Adrenal gland (tissue), 5 donors: ENCODE data around the gene ANKRD55.

Experiments
- POLR2A ChIP-seq, 2 donors: fragments of 450-650 bp; IDR thresholded peaks; one replicate each; pipeline ENCODE4 v1.6.1; 2017; ENCODE audit warnings: antibody characterized with exemption in 2 of 2, mild to moderate bottlenecking in 2 of 2, moderate library complexity in 1 of 2
- TF ChIP-seq, protein P1 (sequence below), 6 experiments: fragments of 450-650 bp in 4 of 6; fragments of 200-600 bp in 2 of 6; sonication (generic) in 1 of 6; IDR thresholded peaks; 1 replicate in 5 of 6; 2 replicates in 1 of 6; pipeline versions ENCODE4 v1.5.1 to v1.8.0; 2016 to 2021; ENCODE audit warnings: antibody characterized with exemption in 6 of 6, mild to moderate bottlenecking in 2 of 6, moderate library complexity in 1 of 6
- donor health status: DM: no; HTN: no; CAD: no.

DNA sequence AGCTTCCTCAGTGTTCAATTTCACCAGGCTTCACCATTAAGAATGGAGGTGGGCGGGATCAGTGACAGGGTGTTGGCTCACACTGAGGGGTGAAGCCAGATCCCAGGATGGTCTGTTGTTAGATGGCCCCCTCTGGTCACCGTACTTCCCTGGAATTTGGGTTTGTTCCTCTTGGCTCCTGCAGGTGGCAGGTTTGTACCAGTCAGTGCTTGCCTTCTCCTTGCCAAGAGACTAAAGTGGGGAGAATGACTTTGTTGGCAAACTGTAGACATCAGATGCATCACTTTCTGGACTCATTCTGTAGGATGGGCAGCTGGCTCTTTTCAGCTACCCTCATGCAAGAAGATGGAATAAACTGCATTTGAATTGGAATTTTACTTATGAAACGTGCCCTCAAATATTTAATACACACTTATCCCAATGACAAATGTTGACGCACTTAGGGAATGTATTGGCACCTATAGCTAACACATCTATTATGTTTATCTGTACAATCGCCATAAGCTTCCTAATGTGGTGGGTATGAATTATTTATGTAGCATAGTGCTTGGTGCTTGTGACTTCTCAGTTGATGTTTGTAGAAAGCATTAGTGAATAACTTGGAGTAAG, 31.4 kb upstream of the ANKRD55 start:
- no peak for TF ChIP-seq POLR2A (IDR thresholded peaks at IDR 0.05)
- TF ChIP-seq, protein P1, sequence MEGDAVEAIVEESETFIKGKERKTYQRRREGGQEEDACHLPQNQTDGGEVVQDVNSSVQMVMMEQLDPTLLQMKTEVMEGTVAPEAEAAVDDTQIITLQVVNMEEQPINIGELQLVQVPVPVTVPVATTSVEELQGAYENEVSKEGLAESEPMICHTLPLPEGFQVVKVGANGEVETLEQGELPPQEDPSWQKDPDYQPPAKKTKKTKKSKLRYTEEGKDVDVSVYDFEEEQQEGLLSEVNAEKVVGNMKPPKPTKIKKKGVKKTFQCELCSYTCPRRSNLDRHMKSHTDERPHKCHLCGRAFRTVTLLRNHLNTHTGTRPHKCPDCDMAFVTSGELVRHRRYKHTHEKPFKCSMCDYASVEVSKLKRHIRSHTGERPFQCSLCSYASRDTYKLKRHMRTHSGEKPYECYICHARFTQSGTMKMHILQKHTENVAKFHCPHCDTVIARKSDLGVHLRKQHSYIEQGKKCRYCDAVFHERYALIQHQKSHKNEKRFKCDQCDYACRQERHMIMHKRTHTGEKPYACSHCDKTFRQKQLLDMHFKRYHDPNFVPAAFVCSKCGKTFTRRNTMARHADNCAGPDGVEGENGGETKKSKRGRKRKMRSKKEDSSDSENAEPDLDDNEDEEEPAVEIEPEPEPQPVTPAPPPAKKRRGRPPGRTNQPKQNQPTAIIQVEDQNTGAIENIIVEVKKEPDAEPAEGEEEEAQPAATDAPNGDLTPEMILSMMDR (IDR thresholded peaks at IDR 0.05) = peak; percentile 47 to 70 (median 58)
